ENCODE results near the gene NUP37. TPM values are rescaled to one million over a fixed set of nuclear protein-coding genes. Genes with fewer than 3 reads are reported as not detected.
A peak's percentile ranks its signal among the peaks of the same experiment; 100 is the strongest.

NUP37 gene
- total RNA-seq, 2 donors from 2014 or later: 59.4 to 74.7 TPM

- H3K4me1 Mint-ChIP-seq: peaks cover 18% of the 10 kb centered on the region
- peaks cover 20% of the 10 kb centered on the region for H3K36me3 ChIP-seq (ENCODE audit: control insufficient read depth, insufficient read depth, low read length)
- peaks cover 17% of the 10 kb centered on the region for H3K9me3 ChIP-seq (ENCODE audit: control insufficient read depth, low read length)
- H3K36me3 Mint-ChIP-seq (ENCODE audit: low read depth): peaks cover 18% of the 10 kb centered on the region
- no peaks in the 10 kb centered on the region for H3K27me3 Mint-ChIP-seq (ENCODE audit: insufficient read depth)
- no peak overlapping the region for H3K27ac ChIP-seq (ENCODE audit: low read depth, low read length)
- H3K4me3 Mint-ChIP-seq: peak overlapping the region; percentile 95
- peak overlapping the region; percentile 91 for H3K4me3 ChIP-seq (ENCODE audit: low read length)
- no peaks in the 10 kb centered on the region for H3K27me3 ChIP-seq (ENCODE audit: control insufficient read depth, insufficient read depth, low read length, poor library complexity, severe bottlenecking)
- 69 to 85% methylated on average over 9 of the region's 9 CpGs for WGBS, 2 experiments (ENCODE audit: insufficient coverage in 1 of 2, insufficient read length in 1 of 2)
- no peak for TF ChIP-seq CTCF (conservative IDR thresholded peaks at IDR 0.05)
- peaks cover 10% of the 10 kb centered on the region for H3K4me1 ChIP-seq (ENCODE audit: control insufficient read depth, insufficient read depth, low read length)
- peak overlapping the region; percentile 63 for H3K9ac ChIP-seq (ENCODE audit: extremely low read depth, low read length, poor library complexity, severe bottlenecking)
- no peak for DNase-seq
- no peaks in the 10 kb centered on the region for H3K9me3 Mint-ChIP-seq
- H3K27ac Mint-ChIP-seq: peak overlapping the region; percentile 94
These were observed 58.8 kb downstream of the NUP37 start for GRCh38 chr12:102061096-102061559.

GRCh38 chr12:102059343-102059742 is 60.6 kb downstream of the NUP37 start:
- Mint-ChIP-seq H3K27ac (no peak overlapping the region), H3K9me3 (no peaks in the 10 kb centered on the region), H3K27me3 (ENCODE audit: insufficient read depth) (no peaks in the 10 kb centered on the region), H3K36me3 (ENCODE audit: low read depth) (peaks cover 28% of the 10 kb centered on the region), H3K4me1 (peaks cover 18% of the 10 kb centered on the region), H3K4me3 (no peak overlapping the region)
- Histone ChIP-seq H3K27me3 (ENCODE audit: control insufficient read depth, insufficient read depth, low read length, poor library complexity, severe bottlenecking) (no peaks in the 10 kb centered on the region), H3K9ac (ENCODE audit: extremely low read depth, low read length, poor library complexity, severe bottlenecking) (no peak overlapping the region), H3K27ac (ENCODE audit: low read depth, low read length) (no peak overlapping the region), H3K4me1 (ENCODE audit: control insufficient read depth, insufficient read depth, low read length) (peaks cover 3% of the 10 kb centered on the region), H3K4me3 (ENCODE audit: low read length) (peak overlapping the region; percentile 39), H3K36me3 (ENCODE audit: control insufficient read depth, insufficient read depth, low read length) (peaks cover 21% of the 10 kb centered on the region), H3K9me3 (ENCODE audit: control insufficient read depth, low read length) (peaks cover 25% of the 10 kb centered on the region)
- no peak for DNase-seq
- TF ChIP-seq CTCF (conservative IDR thresholded peaks at IDR 0.05): no peak

- peaks cover 25% of the 10 kb centered on the region for H3K9me3 ChIP-seq (ENCODE audit: control insufficient read depth, low read length)
These were observed 65.6 kb downstream of the NUP37 start for GRCh38 chr12:102054345-102054744.

More at GRCh38 chr12:102054345-102054744, 65.6 kb downstream of the NUP37 start:
- peaks cover 4% of the 10 kb centered on the region for H3K4me1 Mint-ChIP-seq
- no peak overlapping the region for H3K27ac ChIP-seq (ENCODE audit: low read depth, low read length)
- peaks cover 21% of the 10 kb centered on the region for H3K36me3 ChIP-seq (ENCODE audit: control insufficient read depth, insufficient read depth, low read length)
- no peak for TF ChIP-seq CTCF (conservative IDR thresholded peaks at IDR 0.05)
- H3K27ac Mint-ChIP-seq: no peak overlapping the region
- H3K9ac ChIP-seq (ENCODE audit: extremely low read depth, low read length, poor library complexity, severe bottlenecking): no peak overlapping the region
- H3K4me1 ChIP-seq (ENCODE audit: control insufficient read depth, insufficient read depth, low read length): no peaks in the 10 kb centered on the region
- DNase-seq: no peak
- no peaks in the 10 kb centered on the region for H3K27me3 ChIP-seq (ENCODE audit: control insufficient read depth, insufficient read depth, low read length, poor library complexity, severe bottlenecking)
- H3K27me3 Mint-ChIP-seq (ENCODE audit: insufficient read depth): no peaks in the 10 kb centered on the region
- H3K9me3 Mint-ChIP-seq: no peaks in the 10 kb centered on the region
- H3K4me3 Mint-ChIP-seq: no peak overlapping the region
- H3K36me3 Mint-ChIP-seq (ENCODE audit: low read depth): peaks cover 35% of the 10 kb centered on the region
- WGBS, 2 experiments (ENCODE audit: insufficient coverage in 1 of 2, insufficient read length in 1 of 2): 83 to 94% methylated on average over 1 to 4 of the region's 4 CpGs
- H3K4me3 ChIP-seq (ENCODE audit: low read length): no peak overlapping the region

All from endodermal cell (in vitro differentiated cells).